HG02642 (cell line): Measurements from ENCODE around the gene KCNH4.
A peak's percentile ranks its signal among the peaks of the same experiment; 100 is the strongest.
"Not testable (repeated sequence)": the region's sequence is repeated elsewhere in the genome, so short reads cannot be mapped to it uniquely, and the experiment has no call there.

Experiments
- ATAC-seq: cut with Tn5 transposase; IDR thresholded peaks from one replicate; pipeline ENCODE4 v1.9.1; 2021; ENCODE audit warnings: mild to moderate bottlenecking; ENCODE audit not compliant: unreplicated experiment, poor library complexity

Gene KCNH4

DNA sequence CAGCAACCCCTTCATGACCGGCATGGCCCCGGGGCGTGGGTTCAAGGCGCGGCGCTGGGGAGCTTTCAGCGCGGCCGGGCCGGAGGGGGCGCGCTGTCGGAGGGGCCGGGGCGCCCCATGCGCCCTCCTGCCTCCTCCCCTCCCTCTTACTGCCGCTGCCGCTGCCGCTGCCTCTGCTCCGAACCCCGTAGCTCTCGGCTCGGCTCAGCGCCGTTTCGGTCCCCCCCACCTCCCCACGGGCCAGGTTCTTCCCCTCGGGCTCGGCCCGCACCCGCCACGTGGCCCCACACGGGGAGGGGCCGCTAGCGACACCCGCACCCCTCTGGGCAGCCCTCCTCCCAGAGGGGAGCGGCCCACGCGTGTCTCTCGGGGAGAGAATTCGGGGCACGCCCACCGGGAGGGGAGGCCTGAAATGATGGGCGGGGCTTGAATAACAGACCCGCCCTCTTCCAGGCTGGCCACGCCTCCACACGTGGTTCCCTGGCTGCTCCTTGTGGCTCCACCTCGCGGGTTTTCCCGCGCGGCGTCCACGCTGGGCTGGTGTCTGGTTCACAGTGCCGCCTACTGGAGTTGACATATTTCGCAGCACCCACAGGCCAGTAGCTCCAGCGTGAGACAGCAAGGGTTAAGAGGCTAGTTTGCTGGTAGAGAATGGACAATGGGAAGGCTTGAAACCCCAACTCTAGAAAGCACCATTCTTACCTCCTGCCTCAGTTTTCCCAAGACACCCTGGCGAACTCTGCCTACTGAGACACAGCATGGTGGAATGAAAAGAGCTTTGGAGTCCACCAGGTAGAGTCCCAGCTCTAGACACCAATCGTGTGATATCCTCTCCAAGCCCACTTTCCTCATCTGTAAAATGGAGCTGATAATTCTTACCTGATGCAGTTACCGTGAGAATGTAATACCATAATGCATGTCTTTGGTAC is at the start of gene KCNH4:
Gene KCNH4, minus strand, starts transcription at position 221 of the 929 bp plus-strand sequence. Its CDS starts 197 bp downstream, at position 24.
- peak; percentile 47 for ATAC-seq

DNA sequence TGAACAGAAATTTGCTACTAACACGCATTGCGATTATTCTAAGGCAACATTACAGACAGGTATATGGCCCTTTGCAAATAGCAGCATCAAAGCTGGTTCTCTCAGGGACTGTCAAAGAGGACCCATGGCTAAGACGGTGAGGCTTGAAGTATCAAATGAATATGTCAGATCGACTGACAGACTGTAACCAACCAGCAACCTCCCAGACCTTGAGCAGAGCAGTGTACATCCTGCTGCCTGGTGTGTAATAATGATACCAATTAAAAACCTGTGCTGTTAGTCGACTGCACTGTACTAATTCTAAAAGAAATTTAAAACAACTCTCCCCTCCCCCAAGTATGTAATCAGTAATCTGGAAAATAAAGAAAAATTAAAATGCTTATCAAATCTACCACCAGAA is 49.3 kb upstream of the KCNH4 start:
- ATAC-seq = no peak

DNA sequence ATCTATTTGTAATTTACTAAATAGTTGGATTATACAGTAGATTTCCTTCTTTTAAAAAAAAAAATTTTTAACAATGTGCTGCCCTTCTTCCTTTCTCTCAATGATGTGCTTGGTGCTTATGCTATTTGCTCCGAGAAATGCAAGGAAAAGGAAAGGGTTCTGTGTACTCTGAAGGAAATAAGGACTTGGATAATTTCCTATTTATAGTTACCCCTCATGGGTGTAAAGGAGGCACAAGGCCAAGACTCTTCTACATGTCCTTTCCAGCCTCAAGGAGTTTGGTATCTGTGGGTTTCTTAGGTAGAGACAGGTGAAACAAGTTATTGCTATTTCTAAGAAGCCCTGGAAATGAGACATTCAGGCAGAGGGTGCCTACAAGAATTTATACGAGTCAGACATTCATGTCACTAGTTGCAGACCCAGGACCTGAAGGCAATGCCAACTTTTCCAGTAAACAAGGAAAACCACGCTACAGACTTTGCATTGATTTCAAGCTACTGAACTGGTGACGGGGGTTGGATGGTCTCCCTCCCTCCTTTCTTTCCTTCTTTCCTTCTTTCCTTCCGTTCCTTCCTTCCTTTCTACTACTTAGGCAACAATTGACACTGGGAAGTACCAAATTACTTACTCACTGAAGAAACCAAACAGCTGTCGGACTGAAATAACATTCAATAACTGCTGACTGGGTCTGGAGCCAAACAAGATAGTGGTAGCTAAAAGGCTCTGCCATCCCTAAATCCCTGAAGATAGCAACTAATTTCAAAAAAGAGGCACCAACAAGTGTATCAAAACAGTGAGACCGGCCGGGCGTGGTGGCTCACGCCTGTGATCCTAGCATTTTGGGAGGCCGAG is 47.1 kb upstream of the KCNH4 start:
- ATAC-seq = no peak

DNA sequence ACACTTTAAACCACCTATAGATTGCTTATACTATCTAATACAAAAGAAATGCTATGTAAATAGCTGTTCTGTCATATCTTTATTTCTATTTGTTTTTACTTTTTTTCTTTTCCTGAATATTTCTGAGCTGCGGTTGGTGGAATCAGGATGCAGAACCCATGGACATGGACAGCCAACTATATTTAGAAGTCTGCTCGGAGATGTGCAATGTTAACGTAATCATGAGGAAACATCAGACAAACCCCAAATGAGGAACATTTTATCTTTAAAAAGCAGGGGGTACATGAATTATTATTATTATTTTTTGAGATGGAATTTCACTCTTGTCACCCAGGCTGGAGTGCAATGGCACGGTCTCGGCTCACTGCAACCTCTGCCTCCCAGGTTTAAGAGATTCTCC is 44.7 kb upstream of the KCNH4 start:
- no peak for ATAC-seq

DNA sequence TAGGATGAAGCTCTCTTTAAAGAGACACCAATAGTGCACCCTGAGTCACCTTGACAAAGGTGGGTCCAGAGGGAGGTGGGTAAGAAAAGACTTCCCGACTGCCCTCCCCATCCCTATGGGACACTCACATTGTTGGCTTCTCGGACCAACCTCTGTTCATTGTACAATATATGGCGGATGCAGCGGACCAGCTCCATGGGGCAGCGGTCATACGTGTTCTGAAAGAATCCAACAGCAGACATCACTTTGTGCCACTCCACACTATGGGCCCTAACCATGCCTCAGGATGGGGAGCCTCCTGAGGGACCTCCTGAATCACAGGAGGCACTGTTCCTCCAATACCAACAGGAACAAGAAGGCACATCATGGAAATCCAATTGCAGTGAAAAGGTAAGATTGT is 43.7 kb upstream of the KCNH4 start:
- ATAC-seq = no peak

DNA sequence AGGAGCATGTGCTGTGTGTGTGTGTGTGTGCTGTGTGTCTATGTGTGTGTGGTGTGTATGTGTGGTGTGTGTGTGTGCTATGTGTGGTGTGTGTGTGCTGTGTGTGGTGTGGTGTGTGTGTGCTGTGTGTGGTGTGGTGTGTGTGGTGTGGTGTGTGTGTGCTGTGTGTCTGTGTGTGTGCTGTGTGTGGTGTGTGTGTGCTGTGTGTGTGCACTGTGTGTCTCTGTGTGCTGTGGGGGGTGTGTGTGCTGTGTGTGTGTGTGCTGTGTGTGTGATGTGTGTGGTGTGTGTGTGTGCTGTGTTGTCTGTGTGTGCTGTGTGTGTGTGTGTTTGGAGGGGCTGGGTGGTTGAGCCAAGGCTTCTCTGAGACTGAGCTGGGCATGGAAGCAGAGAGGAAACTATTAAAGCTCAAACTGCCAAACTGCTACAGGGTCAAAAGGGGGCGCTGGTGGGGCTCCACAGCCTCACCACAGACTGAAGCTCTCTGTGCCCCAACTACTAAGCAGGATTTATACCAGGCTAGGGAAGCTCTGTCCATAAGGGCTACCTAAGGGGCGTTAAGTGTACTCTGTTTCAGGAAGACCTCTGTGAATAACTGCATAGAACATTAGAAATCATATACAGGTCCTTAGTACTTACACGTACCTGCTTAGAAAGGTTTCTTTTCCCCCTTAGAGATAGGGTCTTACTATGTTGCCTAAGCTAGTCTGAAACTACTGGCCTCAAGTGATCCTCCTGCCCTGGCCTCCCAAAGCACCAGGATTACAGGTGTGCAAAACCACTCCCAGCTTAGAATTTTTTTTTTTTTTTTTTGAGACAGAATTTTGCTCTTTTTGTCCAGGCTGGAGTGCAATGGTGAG is 41.2 kb upstream of the KCNH4 start:
- ATAC-seq = no peak

DNA sequence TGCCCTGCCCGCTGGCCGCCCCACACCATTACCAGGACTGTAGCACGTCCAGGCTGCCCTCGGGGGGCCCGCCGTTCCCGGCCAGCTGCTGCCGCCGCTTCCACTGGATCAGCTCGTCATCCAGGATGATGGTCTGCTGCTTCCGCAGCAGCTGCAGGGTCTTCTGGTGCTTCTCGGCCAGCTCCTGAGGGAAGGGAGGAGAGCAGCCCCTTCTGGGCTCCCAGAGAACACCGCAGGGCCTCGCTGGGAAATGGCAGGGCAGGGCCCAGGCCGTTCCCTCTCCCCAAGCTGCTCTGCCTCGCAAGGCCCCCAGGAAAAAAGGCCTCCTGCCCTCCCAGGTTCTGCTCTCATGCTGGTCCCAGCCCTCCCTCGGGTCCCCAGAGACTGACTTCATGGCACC is 38.3 kb upstream of the KCNH4 start:
- ATAC-seq = not testable (repeated sequence)

DNA sequence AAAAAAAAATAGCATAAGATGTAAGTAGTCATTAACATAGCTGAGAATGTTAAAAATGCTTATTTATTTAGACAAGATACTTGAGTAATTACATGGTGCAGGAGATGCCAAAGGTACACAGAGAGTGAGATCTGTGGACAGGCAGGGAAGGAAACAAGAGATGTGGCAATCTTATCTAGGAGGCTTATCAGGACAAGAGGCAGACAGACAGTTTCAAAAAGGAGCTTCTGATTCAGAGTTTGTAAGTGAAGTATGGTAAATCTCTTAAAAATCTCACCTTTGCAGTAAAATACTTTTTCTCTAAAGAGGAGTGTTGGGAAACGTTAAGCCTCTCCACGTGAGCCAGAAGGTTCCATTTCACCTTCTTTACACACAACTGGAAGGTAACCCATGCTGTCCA is 33.2 kb upstream of the KCNH4 start:
- ATAC-seq = no peak

DNA sequence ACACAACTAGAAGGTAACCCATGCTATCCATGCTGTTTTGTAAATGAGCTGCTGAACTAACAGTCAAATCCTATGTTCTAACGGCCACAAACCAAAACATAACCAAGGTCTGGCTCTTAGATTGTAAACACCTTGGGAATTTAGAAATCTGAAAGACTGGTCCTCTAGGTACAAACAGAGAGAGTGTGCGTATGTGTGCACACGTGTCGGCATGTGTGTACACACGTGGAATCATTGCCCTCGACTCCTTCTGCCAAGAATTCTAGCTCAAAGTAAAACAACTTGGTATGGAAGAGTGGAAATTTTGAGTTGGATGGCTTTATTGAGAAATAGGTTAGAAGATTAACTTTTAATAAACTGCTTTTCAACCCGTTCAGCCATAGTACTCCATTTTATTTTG is 31.4 kb upstream of the KCNH4 start:
- ATAC-seq = no peak

DNA sequence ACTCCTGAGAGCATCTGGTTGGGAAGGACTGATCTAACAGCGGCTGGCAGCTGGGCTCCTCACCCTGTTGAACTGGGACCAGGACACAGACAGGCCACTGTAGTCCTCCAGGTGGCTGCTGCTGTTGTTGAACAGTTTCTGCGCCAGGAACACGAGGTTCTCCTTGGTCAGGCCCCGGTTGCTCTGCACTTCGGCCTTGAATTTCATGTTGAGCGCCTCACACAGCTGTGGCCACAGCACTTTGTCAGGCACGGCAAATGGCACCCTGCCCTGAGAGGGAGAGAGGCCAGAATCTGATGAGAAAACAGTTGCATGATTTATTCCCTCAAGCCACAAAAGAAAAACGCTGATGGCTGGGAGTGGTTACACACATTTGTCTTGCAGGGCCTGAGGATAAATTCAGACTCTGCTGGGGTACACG is 31.0 kb upstream of the KCNH4 start:
- ATAC-seq = not testable (repeated sequence)

DNA sequence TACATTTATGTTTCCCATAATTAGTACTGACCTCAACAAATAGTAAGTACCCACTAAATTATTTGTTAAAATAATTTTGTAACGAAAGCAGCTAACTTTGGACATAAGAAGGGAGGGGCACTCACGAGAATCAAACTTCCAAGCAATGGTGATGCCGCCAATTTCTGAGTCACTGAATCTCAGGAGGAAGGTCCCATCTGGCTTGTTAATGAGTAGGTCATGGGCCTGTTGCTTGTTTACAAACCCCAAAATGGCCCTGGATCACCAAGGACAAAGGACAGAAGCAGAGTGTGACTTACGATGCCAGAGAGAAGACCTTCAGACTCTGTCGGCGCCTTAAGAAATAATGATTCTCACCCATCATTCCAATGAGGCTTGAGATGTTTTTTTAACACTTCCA is 29.1 kb upstream of the KCNH4 start:
- ATAC-seq = no peak

DNA sequence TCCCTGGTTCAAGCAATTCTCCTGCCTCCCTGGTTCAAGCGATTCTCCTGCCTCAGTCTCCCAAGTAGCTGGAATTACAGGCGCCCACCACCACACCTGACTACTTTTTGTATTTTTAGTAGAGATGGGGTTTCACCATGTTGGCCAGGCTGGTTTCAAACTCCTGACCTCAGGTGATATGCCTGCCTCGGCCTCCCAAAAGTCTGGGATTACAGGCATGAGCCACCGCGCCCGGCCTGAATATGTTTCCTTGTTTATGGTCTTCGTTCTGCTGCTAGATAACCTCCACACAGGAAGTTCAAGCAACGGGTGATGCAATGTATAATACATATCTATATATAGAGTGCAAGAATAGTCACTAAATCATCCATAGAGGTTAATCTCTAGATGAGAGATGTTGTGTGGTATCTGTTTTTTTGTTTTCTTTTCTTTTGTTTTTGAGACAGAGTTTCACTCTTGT is 25.2 kb upstream of the KCNH4 start:
- ATAC-seq = not testable (repeated sequence)

DNA sequence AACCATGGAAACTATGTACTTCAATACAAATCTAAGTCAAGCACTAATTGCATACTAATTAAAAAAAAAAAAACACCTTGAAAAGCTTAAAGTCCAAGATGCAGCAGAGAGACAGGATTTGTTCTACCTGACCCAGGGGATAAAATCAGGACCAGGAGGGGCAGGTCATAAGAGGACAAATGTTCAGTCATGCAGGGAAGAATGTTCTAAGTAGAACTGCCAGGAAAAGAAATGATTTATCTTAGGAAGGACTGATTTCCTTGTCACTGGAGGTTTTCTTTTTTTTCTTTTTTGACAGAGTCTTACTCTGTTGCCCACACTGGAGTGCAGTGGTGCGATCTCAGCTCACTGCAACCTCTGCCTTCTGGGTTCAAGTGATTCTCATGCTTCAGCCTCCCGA is 22.4 kb upstream of the KCNH4 start:
- no peak for ATAC-seq

DNA sequence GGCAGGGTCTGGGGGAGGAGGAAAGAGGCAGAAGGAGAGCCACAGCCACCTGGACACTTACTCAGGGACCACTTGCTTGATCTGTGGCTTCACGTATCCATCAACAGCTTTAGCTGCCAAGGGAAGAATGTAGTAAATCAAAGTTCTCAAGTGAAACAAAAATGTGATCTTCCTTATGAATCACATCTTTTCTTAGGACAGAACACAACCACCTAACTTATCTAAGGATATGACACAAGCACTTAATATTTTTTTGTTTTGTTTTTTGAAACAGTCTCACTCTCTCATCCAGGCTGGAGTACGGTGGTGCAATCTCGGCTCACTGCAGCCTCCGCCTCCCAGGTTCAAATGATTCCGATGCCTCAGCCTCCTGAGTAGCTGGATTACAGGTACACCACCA is 21.8 kb upstream of the KCNH4 start:
- no peak for ATAC-seq

DNA sequence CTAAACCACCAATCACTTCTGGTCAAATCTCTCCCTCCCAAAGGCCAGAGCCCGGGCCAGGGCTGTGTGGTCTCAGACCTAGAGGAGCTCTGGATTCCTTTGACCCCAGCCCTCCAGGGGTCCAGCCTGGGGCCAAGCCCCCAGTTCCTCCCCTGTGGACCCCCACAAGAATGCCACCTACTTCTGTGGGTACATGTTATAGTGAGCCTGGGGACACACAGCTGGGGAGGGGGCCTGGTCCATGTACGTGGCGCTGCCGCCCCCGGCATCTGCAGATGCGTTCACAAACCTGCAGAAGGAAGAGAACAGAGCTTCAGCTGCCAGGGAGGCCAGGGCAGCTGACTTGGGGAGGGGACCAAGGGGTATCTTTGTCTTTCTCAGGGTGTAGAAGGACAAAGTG is 21.2 kb upstream of the KCNH4 start:
- ATAC-seq = no peak

DNA sequence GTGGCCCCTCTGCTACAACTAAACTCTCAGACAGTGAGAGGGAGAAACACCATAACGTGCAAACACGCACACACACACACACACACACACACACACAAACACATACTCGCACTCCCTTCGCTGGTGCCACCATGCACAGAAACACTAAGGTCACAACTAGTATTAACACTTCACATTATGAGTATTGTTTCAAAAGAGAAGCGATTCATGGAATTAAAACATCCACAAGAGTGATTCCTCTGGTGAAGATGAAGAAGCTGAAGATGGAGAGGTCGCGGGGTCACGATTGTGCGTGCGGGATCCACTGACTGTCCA is 20.5 kb upstream of the KCNH4 start:
- no peak for ATAC-seq

DNA sequence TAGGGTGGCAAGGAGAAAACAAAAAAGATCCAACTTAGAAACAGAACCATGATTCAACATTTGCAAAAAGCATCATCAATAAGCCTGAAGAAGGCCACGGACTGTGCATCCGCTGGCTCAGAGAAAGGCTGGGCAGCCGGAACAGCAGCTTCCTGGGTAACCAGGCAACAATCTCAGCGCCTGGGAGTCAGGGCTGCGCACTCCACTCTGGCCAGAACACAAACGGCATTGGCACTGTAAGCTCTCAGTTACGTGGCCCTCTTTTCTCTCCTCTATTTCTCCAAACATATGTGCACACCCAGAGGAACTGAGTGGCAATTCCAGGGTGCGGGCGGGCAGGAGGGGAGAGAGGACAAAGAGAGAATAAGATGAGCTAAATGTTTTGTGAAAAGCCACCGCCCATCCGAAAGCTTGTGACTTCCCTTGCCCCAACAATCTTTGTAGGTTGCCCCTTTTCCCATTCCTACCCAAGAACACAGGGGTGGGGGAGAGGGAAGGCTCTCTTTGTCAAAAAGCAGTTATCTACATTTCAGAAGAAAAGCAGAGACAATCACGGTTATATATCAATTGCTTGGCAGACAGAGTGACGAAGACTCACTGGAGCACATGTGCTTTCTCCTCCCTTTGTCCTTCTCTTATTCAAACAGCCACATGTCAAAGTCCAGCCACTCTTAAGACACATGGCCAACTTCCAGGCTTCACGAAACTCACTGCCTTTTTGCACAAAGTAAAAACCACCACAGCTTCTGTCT is 19.9 kb upstream of the KCNH4 start:
- ATAC-seq = no peak

DNA sequence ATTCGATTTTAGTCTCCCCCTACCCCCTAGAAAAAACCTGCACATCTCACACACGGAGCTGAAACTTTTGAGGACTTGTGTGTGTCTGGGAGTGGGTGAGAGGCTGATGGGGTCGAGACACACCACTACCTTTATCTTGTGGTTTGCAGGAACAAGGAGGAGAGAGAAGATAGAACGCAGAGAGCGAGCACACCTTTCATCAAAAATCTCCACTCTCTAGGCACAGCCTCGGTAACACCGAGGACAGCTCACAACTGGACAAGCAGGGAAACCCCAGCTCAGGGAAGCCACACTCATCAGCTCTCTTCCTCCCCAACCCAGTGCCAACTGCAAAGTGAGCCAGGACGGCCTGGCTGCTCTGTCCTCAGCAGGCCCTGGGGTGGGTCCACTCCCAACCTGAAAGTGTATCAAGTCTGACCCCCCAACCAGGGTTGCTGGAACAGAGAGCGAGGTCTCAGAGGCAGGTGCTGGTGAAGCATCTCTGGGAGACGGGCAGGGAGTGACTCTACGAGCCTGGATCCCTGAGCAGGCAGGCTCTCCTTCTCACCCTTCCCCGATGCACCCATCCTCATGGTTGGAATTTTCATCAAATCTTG is 18.6 kb upstream of the KCNH4 start:
- no peak for ATAC-seq

DNA sequence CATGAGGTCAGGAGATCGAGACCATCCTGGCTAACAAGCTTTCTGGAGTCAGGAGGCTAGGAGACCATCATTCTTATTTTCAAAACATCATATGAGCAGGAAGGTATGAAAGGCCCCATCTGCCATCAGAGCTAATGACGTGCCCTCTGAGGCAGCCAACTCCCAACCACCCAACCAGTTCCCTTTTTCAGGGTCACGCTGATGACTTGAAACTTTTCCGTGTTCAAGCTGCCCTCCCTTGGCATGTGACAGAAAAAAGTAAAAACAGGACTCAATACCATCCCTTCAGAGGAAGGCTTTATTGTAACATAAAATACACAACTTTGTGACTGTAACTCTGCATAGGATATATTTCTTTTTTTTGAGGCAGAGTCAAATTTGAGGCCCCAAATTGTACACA is 18.0 kb upstream of the KCNH4 start:
- no peak for ATAC-seq
